Bronchial epithelial cell (primary cell): ENCODE data around the gene CDYL2. TPM values are rescaled to one million over a fixed set of nuclear protein-coding genes. Genes with fewer than 3 reads are reported as not detected.
A peak's percentile ranks its signal among the peaks of the same experiment; 100 is the strongest.

Experiments
- DNase-seq: peaks from one replicate; pipeline ENCODE4 v3.0.0-alpha.2; 2010; ENCODE audit warnings: low read depth
- FAIRE-seq: peaks from 2 replicates; lab custom pipeline; 2011; peaks lifted over from hg19 to GRCh38; lab: Jason Lieb, UNC
- H3K27me3 ChIP-seq: 2 replicates; pipeline ENCODE4 v1.5.1; 2011; ENCODE audit warnings: low read length; ENCODE audit not compliant: control insufficient read depth, insufficient read depth
- H3K36me3 ChIP-seq: 2 replicates; pipeline ENCODE4 v1.5.1; 2011; ENCODE audit warnings: low read length; ENCODE audit not compliant: control insufficient read depth, insufficient read depth
- H3K4me3 ChIP-seq: 2 replicates; pipeline ENCODE4 v1.5.1; 2011; ENCODE audit warnings: mild to moderate bottlenecking, low read depth, low read length, control low read depth
- CTCF ChIP-seq: IDR thresholded peaks from 2 replicates; pipeline ENCODE4 v1.5.1; 2011; ENCODE audit warnings: mild to moderate bottlenecking, moderate library complexity, low read length, control low read depth, inconsistent platforms; ENCODE audit not compliant: insufficient read depth, severe bottlenecking
- total RNA-seq: library from RNA; depleted of rRNA; stranded (reverse); fragments of >200 nt; gene quantifications from 2 replicates; pipeline ENCODE4 v1.2.1, GENCODE V29; 2014

The CDYL2 gene
- total RNA-seq, 1 donor from 2014 or later: 1.1 TPM

GRCh38 chr16:80623376-80623775 is 181.0 kb downstream of the CDYL2 start:
- no peaks in the 10 kb centered on the region for H3K36me3 ChIP-seq
- TF ChIP-seq CTCF: no peak
- no peak overlapping the region for H3K4me3 ChIP-seq
- no peak for FAIRE-seq
- DNase-seq: peak; percentile 27
- H3K27me3 ChIP-seq: no peaks in the 10 kb centered on the region

- no peaks in the 10 kb centered on the region for H3K27me3 ChIP-seq
- no peak for FAIRE-seq
- DNase-seq: no peak
- H3K36me3 ChIP-seq: no peaks in the 10 kb centered on the region
- H3K4me3 ChIP-seq: no peak overlapping the region
- TF ChIP-seq CTCF: no peak
Measured at GRCh38 chr16:80622007-80622406, 182.4 kb downstream of the CDYL2 start.

GRCh38 chr16:80620736-80621605 is 183.4 kb downstream of the CDYL2 start:
- TF ChIP-seq CTCF: no peak
- H3K27me3 ChIP-seq: no peaks in the 10 kb centered on the region
- FAIRE-seq (no peak), DNase-seq (no peak)
- H3K4me3 ChIP-seq: no peak overlapping the region
- H3K36me3 ChIP-seq: no peaks in the 10 kb centered on the region

- TF ChIP-seq CTCF: no peak
- H3K27me3 ChIP-seq: no peaks in the 10 kb centered on the region
- FAIRE-seq: no peak
- DNase-seq: peak; percentile 64
- H3K36me3 ChIP-seq: no peaks in the 10 kb centered on the region
- no peak overlapping the region for H3K4me3 ChIP-seq
Measured at GRCh38 chr16:80619824-80620223, 184.6 kb downstream of the CDYL2 start.

GRCh38 chr16:80618862-80619648 is 185.3 kb downstream of the CDYL2 start:
- no peak overlapping the region for H3K4me3 ChIP-seq
- TF ChIP-seq CTCF: no peak
- no peaks in the 10 kb centered on the region for H3K36me3 ChIP-seq
- H3K27me3 ChIP-seq: no peaks in the 10 kb centered on the region
- DNase-seq (no peak), FAIRE-seq (no peak)
